ENCODE results near the gene PLCD3. TPM values are rescaled to one million over a fixed set of nuclear protein-coding genes. Genes with fewer than 3 reads are reported as not detected.

The PLCD3 gene
- total RNA-seq, 4 donors from 2014 or later: 16.3 to 105 (median 20.5) TPM

- Histone ChIP-seq H3K4me3 (no peak overlapping the region), H3K36me3 (peaks cover 45 to 96% (median 78%) of the 10 kb centered on the region in 3 donors), H3K4me1 (peaks cover 8 to 67% (median 32%) of the 10 kb centered on the region in 3 donors), H3K9me3 (no peaks in the 10 kb centered on the region), H3K27ac (peak overlapping the region; percentile 56 to 67 (median 60)), H3K27me3 (no peaks in the 10 kb centered on the region)
- 26 to 50% methylated on average over 5 to 9 of the region's 9 CpGs for WGBS, 2 donors
- no peak for DNase-seq
- intact Hi-C loops (cut with DNase I): no loop called here
- no peak for TF ChIP-seq CTCF (IDR thresholded peaks at IDR 0.05)
- no peak for TF ChIP-seq POLR2A (IDR thresholded peaks at IDR 0.05)
These were observed 30.8 kb downstream of the PLCD3 start for GRCh38 chr17:45101546-45101882.

GRCh38 chr17:45098869-45099616 lies 33.3 kb downstream of the PLCD3 start:
- peak overlapping the region; percentile 4 to 88 (median 63) for H3K27ac ChIP-seq
- no peaks in the 10 kb centered on the region for H3K27me3 ChIP-seq
- TF ChIP-seq CTCF (IDR thresholded peaks at IDR 0.05) (peak; percentile 87 to 93 (median 92)), POLR2A (IDR thresholded peaks at IDR 0.05) (no peak)
- H3K4me1 ChIP-seq: peaks cover 9 to 75% (median 37%) of the 10 kb centered on the region in 3 donors
- H3K9me3 ChIP-seq: no peaks in the 10 kb centered on the region
- DNase-seq: no peak
- intact Hi-C loops (cut with DNase I): no loop called here
- WGBS, 2 donors: 30 to 38% methylated on average over 6 to 9 of the region's 9 CpGs
- H3K4me3 ChIP-seq: no peak overlapping the region
- H3K36me3 ChIP-seq: peaks cover 39 to 96% (median 64%) of the 10 kb centered on the region in 3 donors

- peaks cover 16 to 81% (median 44%) of the 10 kb centered on the region in 3 donors for H3K4me1 ChIP-seq
- H3K27me3 ChIP-seq: no peaks in the 10 kb centered on the region
- H3K9me3 ChIP-seq: no peaks in the 10 kb centered on the region
- no peak overlapping the region for H3K4me3 ChIP-seq
- intact Hi-C loops (cut with DNase I): no loop called here
- H3K27ac ChIP-seq: peak overlapping the region; percentile 53 to 88 (median 63)
- TF ChIP-seq CTCF (IDR thresholded peaks at IDR 0.05): no peak
- DNase-seq: no peak
- peaks cover 32 to 93% (median 56%) of the 10 kb centered on the region in 3 donors for H3K36me3 ChIP-seq
- 41 to 58% methylated on average over 8 to 10 of the region's 13 CpGs for WGBS, 2 donors
These were observed 34.0 kb downstream of the PLCD3 start for GRCh38 chr17:45098081-45098868.

- Histone ChIP-seq H3K4me3 (no peak overlapping the region), H3K27ac (peak overlapping the region in 3 of 4 donors; percentile 22 to 90 (median 55)), H3K27me3 (no peaks in the 10 kb centered on the region), H3K36me3 (peaks cover 26 to 84% (median 47%) of the 10 kb centered on the region in 3 donors), H3K4me1 (peaks cover 28 to 81% (median 50%) of the 10 kb centered on the region in 3 donors), H3K9me3 (no peaks in the 10 kb centered on the region)
- 97% methylated on average over 11 of the region's 11 CpGs; no CpG with 5 or more reads in 1 of the 2 donors for WGBS, 2 donors
- DNase-seq: no peak
- intact Hi-C loops (cut with DNase I): no loop called here
- TF ChIP-seq POLR2A (IDR thresholded peaks at IDR 0.05): no peak
- no peak for TF ChIP-seq CTCF (IDR thresholded peaks at IDR 0.05)
These were observed 35.4 kb downstream of the PLCD3 start for GRCh38 chr17:45096926-45097325.

GRCh38 chr17:45096141-45096540 lies 36.2 kb downstream of the PLCD3 start:
- peaks cover 32 to 81% (median 47%) of the 10 kb centered on the region in 3 donors for H3K4me1 ChIP-seq
- H3K27ac ChIP-seq: peak overlapping the region in 3 of 4 donors; percentile 55 to 90 (median 90)
- intact Hi-C loops (cut with DNase I): no loop called here
- H3K4me3 ChIP-seq: no peak overlapping the region
- TF ChIP-seq POLR2A (IDR thresholded peaks at IDR 0.05) (no peak), CTCF (IDR thresholded peaks at IDR 0.05) (peak in 4 of 6 experiments; percentile 31 to 52 (median 42))
- H3K9me3 ChIP-seq: no peaks in the 10 kb centered on the region
- DNase-seq: no peak
- WGBS, 2 donors: 30 to 65% methylated on average over 2 to 3 of the region's 3 CpGs
- peaks cover 29 to 84% (median 44%) of the 10 kb centered on the region in 3 donors for H3K36me3 ChIP-seq
- no peaks in the 10 kb centered on the region for H3K27me3 ChIP-seq
